NCI-H146 (cell line): ENCODE results near the gene PILRB.
"Not testable (repeated sequence)": the region's sequence is repeated elsewhere in the genome, so short reads cannot be mapped to it uniquely, and the experiment has no call there.

Experiments used
- DNase-seq: peaks from one replicate; lab custom pipeline; 2025; lab: John Stamatoyannopoulos, UW

Gene PILRB

GRCh38 chr7:100376066-100376465 lies 18.1 kb downstream of the PILRB start:
- DNase-seq: no peak

GRCh38 chr7:100378114-100378755 lies 20.3 kb downstream of the PILRB start:
- DNase-seq: no peak

GRCh38 chr7:100380196-100380595 lies 22.3 kb downstream of the PILRB start:
- DNase-seq: no peak

- not testable (repeated sequence) for DNase-seq
Observed at GRCh38 chr7:100381531-100382233, 23.8 kb downstream of the PILRB start.

- DNase-seq: not testable (repeated sequence)
Observed at GRCh38 chr7:100382234-100382853, 24.4 kb downstream of the PILRB start.

GRCh38 chr7:100384628-100385294 lies 26.8 kb downstream of the PILRB start:
- no peak for DNase-seq

- DNase-seq: no peak
Observed at GRCh38 chr7:100386940-100387339, 29.0 kb downstream of the PILRB start.

GRCh38 chr7:100387695-100388094 lies 29.8 kb downstream of the PILRB start:
- DNase-seq: no peak

- no peak for DNase-seq
Observed at GRCh38 chr7:100389437-100390088, 31.6 kb downstream of the PILRB start.

- no peak for DNase-seq
Observed at GRCh38 chr7:100390286-100391009, 32.5 kb downstream of the PILRB start.

GRCh38 chr7:100393233-100393905 lies 35.5 kb downstream of the PILRB start:
- DNase-seq: no peak

- DNase-seq: no peak
Observed at GRCh38 chr7:100394077-100394476, 36.2 kb downstream of the PILRB start.

- DNase-seq: no peak
Observed at GRCh38 chr7:100396421-100396982, 38.6 kb downstream of the PILRB start.

- no peak for DNase-seq
Observed at GRCh38 chr7:100397315-100398081, 39.6 kb downstream of the PILRB start.

GRCh38 chr7:100398239-100398638 lies 40.3 kb downstream of the PILRB start:
- no peak for DNase-seq

GRCh38 chr7:100400041-100400440 lies 42.1 kb downstream of the PILRB start:
- DNase-seq: no peak

GRCh38 chr7:100400656-100401055 lies 42.7 kb downstream of the PILRB start:
- no peak for DNase-seq

- no peak for DNase-seq
Observed at GRCh38 chr7:100401811-100402210, 43.9 kb downstream of the PILRB start.

- no peak for DNase-seq
Observed at GRCh38 chr7:100402241-100402640, 44.3 kb downstream of the PILRB start.

- DNase-seq: no peak
Observed at GRCh38 chr7:100406767-100407166, 48.9 kb downstream of the PILRB start.
